ENCODE measurements around the gene SAMD4A. TPM values are rescaled to one million over a fixed set of nuclear protein-coding genes. Genes with fewer than 3 reads are reported as not detected.

The SAMD4A gene
- polyA plus RNA-seq, 1 experiment, result 13.4 TPM

DNA sequence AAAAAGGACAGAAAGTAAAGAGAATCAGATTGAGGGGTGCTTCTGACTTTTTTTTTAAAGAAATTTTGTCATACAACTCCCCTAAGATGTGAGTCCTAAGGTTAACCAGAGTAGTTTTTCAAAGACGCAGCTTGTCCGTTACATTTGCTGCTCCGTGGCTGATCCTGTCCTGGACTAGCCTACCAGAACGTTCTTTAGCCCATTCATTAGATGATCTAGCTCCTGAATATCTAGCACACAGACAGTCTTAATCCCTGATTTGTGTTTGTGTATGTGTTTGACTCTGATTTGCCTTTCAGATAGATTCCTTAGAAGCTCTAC lies 60.3 kb downstream of the SAMD4A start:
- Histone ChIP-seq H3K4me3 (ENCODE audit: low read depth, low read length) (no peak overlapping the region), H3K36me3 (ENCODE audit: control insufficient read depth, insufficient read depth, low read length) (no peaks in the 10 kb centered on the region), H3K27me3 (ENCODE audit: control insufficient read depth, insufficient read depth, low read length) (no peaks in the 10 kb centered on the region)
- no peak for DNase-seq (ENCODE audit: low read depth)
- CTCF ChIA-PET, result interaction anchor here (0.7 to 2.2 kb wide), 2 partner anchors 15 to 65 kb away, joined by 5 to 7 read pairs; no protein-coding TSS in a partner anchor
- TF ChIP-seq, protein P1, sequence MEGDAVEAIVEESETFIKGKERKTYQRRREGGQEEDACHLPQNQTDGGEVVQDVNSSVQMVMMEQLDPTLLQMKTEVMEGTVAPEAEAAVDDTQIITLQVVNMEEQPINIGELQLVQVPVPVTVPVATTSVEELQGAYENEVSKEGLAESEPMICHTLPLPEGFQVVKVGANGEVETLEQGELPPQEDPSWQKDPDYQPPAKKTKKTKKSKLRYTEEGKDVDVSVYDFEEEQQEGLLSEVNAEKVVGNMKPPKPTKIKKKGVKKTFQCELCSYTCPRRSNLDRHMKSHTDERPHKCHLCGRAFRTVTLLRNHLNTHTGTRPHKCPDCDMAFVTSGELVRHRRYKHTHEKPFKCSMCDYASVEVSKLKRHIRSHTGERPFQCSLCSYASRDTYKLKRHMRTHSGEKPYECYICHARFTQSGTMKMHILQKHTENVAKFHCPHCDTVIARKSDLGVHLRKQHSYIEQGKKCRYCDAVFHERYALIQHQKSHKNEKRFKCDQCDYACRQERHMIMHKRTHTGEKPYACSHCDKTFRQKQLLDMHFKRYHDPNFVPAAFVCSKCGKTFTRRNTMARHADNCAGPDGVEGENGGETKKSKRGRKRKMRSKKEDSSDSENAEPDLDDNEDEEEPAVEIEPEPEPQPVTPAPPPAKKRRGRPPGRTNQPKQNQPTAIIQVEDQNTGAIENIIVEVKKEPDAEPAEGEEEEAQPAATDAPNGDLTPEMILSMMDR (IDR thresholded peaks at IDR 0.05; ENCODE audit: insufficient read depth, low read depth, low read length), result no peak
- POLR2A ChIA-PET, result interaction anchor here (0.9 kb wide), 1 partner anchor 16 kb away, joined by 3 read pairs; no protein-coding TSS in a partner anchor

DNA sequence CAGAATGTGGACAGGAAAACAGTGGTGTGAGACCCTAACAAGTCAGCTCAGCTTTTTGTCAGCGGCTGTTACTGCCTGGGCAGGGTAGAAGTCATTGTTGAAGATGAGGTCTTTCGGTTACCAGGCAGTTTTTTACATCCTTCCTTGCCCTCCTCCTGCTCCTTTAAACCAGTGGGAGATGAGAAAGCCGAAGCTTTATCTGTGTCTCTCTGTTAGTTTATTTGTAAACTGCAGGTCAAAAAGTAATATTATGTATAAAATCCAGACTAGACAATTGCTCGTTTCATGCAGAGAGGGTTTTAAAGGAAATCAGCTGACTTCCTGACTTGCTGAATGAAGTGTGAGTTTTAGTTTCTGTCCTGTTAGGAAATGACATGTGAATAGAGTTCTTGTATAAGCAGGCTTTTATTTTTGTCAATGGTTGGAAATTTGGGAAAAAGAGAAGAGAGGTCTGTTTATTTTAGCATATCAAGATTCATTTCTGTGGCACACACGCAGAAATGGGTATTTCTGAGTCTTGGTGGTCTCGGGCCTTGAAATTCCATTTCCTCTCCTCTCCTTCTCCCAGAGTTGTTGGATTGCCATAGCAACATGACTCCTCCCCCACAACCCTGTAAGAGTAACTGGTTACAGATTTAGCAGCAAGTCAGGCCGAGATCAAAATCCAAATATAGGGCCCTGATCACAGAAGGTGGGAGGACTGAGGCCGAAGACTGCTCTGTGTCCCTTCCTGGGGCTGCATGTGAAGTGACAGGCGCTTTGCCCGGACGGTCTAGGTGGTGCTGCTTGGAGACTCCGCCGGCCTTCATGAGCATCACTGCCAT lies 60.8 kb downstream of the SAMD4A start:
- Histone ChIP-seq H3K27me3 (ENCODE audit: control insufficient read depth, insufficient read depth, low read length) (no peaks in the 10 kb centered on the region), H3K36me3 (ENCODE audit: control insufficient read depth, insufficient read depth, low read length) (no peaks in the 10 kb centered on the region), H3K4me3 (ENCODE audit: low read depth, low read length) (no peak overlapping the region)
- no peak for DNase-seq (ENCODE audit: low read depth)
- ChIA-PET CTCF (interaction anchor here (2.2 kb wide), 1 partner anchor 15 kb away, joined by 7 read pairs; no protein-coding TSS in a partner anchor), POLR2A (interaction anchor here (0.9 kb wide), 1 partner anchor 17 kb away, joined by 3 read pairs; no protein-coding TSS in a partner anchor)
- TF ChIP-seq, protein P1 (IDR thresholded peaks at IDR 0.05; ENCODE audit: insufficient read depth, low read depth, low read length), result no peak

DNA sequence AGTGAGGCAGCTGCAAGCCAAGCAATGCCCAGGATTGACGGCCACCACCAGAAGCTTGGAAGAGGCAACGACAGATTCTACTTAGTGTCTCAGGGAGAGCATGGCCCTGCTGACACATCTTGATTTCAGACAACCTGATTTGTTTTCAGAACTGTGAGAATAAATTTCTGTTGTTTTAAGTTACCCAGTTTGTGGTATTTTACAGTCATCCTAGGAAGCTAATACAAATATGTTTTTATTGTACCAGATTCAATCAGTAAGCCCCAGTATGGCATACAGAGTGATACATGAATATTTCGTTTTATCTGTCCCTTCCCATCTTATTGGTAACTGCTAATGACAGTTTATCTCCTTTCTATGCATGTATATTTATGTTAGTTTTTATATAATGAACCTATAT lies 62.3 kb downstream of the SAMD4A start:
- POLR2A ChIA-PET, result no interaction called here
- TF ChIP-seq, protein P1 (IDR thresholded peaks at IDR 0.05; ENCODE audit: insufficient read depth, low read depth, low read length), result no peak
- CTCF ChIA-PET, result interaction anchor here (1.2 kb wide), 1 partner anchor 177 kb away, joined by 4 read pairs; no protein-coding TSS in a partner anchor
- DNase-seq (ENCODE audit: low read depth), result no peak
- no peaks in the 10 kb centered on the region for H3K27me3 ChIP-seq (ENCODE audit: control insufficient read depth, insufficient read depth, low read length)
- no peak overlapping the region for H3K4me3 ChIP-seq (ENCODE audit: low read depth, low read length)
- H3K36me3 ChIP-seq (ENCODE audit: control insufficient read depth, insufficient read depth, low read length), result no peaks in the 10 kb centered on the region

DNA sequence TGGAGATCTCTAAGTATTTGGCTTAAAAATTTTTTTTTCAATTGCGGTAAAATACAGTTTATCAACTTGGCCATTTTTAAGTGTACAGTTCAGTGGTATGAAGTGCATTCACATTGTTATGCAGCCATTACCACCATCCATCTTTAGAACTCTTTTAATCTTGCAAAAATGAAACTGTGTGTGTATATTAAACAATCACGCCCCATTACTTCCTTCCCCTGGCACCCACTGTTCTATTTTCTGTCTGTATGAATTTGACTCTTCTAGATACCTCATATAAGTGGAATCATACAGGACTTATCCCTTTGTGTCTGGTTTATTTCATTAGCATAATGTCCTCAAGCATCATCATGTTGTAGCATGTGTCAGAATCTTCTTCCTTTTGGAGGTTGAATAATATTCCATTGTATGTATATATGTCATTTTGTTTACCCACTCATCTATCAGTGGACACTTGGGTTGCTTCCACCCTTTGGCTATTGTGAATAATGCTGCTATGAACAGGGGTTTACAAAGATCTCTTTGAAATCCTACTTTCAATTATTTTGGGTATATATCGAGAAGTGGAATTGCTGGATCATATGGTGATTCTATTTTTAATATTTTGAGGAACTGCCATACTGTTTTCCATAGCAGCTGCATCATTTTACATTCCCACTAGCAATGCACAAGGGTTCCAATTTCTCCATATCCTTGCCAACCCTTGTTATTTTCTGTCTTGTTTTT lies 62.9 kb downstream of the SAMD4A start:
- H3K4me3 ChIP-seq (ENCODE audit: low read depth, low read length), result no peak overlapping the region
- TF ChIP-seq, protein P1 (IDR thresholded peaks at IDR 0.05; ENCODE audit: insufficient read depth, low read depth, low read length), result no peak
- ChIA-PET POLR2A (no interaction called here), CTCF (interaction anchor here (1.2 kb wide), 1 partner anchor 176 kb away, joined by 4 read pairs; no protein-coding TSS in a partner anchor)
- DNase-seq (ENCODE audit: low read depth), result no peak
- no peaks in the 10 kb centered on the region for H3K27me3 ChIP-seq (ENCODE audit: control insufficient read depth, insufficient read depth, low read length)
- no peaks in the 10 kb centered on the region for H3K36me3 ChIP-seq (ENCODE audit: control insufficient read depth, insufficient read depth, low read length)

DNA sequence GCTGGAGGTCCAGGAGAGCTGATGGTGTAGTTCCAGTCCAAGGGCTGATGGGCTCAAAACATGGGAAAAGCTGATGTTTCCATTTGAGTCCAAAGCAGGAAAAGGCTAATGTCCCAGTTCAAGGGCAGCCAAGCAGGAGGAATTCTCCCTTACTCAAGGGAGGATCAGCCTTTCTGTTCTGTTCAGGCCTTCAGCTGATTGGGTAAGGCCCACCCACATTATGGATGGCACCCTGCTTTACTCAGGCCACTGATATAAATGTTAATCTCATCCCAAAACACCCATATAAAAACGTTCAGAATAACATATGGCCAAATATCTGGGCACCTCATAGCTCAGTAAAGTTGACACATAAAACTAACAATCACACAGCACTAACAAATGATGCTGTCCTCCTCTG lies 64.1 kb downstream of the SAMD4A start:
- Histone ChIP-seq H3K4me3 (ENCODE audit: low read depth, low read length) (no peak overlapping the region), H3K36me3 (ENCODE audit: control insufficient read depth, insufficient read depth, low read length) (no peaks in the 10 kb centered on the region), H3K27me3 (ENCODE audit: control insufficient read depth, insufficient read depth, low read length) (no peaks in the 10 kb centered on the region)
- TF ChIP-seq, protein P1 (IDR thresholded peaks at IDR 0.05; ENCODE audit: insufficient read depth, low read depth, low read length), result no peak
- ChIA-PET CTCF (interaction anchor here (0.7 to 1.2 kb wide), 3 partner anchors 8 to 135 kb away, joined by 3 to 4 read pairs (median 3); no protein-coding TSS in a partner anchor), POLR2A (no interaction called here)
- no peak for DNase-seq (ENCODE audit: low read depth)

Data from BJ (cell line).